NCI-H2196 (cell line): ENCODE data around the gene CHMP1A.

Source experiments
- DNase-seq: peaks from one replicate; lab custom pipeline; 2025; ENCODE audit not compliant: unreplicated experiment; lab: John Stamatoyannopoulos, UW

The CHMP1A gene

DNA sequence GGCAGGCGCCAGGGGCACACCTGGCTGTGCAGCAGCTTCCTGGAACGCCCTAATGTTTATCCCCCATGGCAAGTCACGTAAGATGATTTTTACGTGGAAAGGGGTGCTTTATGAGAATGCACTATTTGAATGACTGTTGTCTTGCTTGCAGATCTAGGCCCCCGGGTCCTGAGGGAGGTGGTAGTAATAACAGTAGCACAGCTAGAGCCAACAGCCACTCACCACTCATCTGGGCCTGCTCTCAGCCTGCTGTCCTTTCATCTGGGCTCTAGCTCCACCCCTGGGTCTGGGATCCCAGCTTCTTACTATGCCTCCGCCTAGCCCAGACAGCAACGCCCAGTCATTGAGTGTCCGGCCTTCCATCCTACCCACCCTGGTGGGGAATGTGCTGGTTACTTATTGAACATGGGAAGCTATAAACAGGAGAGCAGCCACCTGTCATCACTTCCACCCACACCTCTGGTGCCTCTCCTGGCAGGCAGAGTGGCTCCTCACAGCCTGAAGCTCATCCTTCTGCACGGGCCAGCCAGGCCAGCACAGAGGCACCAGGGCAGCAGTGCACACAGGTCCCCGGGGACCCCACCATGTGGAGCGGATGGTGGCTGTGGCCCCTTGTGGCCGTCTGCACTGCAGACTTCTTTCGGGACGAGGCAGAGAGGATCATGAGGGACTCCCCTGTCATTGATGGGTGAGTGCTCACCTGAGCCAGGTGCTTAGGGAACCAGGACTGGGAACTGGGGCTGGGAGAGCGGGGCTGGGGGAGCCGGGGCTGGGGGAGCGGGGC lies 27.5 kb downstream of the CHMP1A start:
- DNase-seq = no peak

DNA sequence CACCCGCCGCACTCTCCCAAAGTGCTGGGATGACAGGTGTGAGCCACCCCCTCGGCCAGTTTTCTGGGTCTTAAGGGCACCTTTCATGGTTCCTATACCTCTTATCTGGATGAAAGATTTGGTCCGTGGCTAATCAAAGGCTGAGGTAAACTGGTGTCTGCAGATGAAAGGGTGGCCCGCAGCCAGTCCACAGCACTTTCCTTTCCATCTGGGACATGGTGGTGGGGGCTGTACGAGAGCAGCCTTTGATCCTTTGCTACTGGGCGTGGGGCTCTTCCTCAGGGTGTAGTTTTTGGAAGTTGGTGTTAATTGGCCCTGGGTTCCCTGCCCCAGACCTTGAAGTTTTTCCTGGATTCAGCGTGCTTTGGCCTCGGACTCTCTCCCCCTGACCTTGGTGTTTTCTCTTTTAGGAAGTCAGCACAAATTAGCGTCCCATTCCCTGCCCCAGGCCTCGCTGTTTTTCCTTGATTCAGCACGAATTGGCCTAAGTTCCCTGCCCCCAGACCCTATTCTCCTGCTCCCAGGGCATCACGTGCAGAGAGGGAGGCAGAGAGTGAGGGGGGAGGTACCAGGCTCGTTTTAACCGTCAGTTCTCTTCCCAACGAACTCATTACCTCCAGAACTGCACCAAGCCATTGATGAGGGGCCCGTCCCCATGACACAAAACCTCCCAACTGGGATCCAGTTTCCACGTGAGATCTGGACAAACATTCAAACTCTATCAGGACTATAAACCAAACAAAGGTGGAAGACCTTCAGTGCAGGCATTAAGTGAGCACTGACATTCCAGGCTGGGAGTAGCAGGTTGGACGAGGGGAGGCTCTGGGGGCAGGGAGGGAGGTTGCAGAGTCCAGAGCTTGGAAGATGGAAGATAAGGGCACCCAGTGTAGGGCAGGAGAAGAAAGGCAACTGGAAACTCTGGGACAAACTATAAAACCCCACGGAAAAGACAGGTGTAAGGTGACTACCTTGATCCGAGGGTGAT lies 32.4 kb downstream of the CHMP1A start:
- DNase-seq = no peak

GRCh38 chr16:89623511-89624261 lies 33.8 kb downstream of the CHMP1A start:
- DNase-seq = no peak

GRCh38 chr16:89621698-89622409 lies 35.7 kb downstream of the CHMP1A start:
- DNase-seq = no peak

DNA sequence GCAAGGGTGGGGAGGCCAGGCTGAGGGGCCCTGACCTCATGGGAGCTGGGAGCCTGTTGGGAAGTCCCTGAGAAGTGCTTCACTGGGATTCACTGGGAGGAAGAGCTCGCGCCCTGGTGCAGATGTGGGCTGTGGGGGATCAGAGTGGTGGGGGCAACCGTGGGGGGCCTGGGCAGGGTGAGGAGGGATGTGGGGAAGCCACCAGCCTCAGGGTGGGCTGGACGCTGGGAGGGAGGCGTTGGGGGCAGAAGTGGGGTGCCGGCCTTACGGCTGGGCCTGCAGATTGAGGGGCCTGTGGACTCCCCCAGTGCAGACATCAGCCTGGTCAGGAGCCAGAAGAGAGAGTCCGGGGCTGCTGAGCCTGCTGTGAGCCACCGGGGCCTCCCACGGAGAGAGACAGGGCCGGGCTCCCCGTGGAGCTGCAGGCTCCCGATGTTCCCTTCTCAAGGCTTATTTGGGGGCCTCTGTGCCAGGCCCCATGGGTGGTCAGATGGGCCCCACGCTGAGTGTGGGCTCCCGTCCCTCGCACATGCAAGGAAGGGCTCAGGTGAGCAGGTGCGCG lies 36.3 kb downstream of the CHMP1A start:
- DNase-seq = no peak

- DNase-seq = no peak
Observed at GRCh38 chr16:89620406-89620841, 37.1 kb downstream of the CHMP1A start.

DNA sequence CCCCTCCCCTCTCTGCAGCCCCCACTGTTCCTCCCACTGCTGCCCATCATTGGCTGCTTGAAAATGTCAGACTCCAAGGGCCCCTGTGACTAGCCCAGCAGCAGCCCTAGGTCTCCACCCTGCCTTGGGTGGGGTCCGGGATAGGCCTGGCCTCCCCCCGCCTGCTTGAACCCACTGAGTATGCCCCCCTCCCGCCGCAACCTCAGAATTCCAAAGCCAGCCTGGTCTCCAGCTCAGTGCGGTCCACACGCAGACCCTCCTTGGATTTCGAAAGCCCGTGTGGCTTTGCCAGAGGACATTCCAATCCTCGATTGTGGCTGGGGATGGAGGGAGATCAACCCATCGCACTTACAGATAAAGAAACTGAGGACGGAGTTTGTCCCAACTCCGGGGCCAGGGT lies 37.7 kb downstream of the CHMP1A start:
- no peak for DNase-seq

DNA sequence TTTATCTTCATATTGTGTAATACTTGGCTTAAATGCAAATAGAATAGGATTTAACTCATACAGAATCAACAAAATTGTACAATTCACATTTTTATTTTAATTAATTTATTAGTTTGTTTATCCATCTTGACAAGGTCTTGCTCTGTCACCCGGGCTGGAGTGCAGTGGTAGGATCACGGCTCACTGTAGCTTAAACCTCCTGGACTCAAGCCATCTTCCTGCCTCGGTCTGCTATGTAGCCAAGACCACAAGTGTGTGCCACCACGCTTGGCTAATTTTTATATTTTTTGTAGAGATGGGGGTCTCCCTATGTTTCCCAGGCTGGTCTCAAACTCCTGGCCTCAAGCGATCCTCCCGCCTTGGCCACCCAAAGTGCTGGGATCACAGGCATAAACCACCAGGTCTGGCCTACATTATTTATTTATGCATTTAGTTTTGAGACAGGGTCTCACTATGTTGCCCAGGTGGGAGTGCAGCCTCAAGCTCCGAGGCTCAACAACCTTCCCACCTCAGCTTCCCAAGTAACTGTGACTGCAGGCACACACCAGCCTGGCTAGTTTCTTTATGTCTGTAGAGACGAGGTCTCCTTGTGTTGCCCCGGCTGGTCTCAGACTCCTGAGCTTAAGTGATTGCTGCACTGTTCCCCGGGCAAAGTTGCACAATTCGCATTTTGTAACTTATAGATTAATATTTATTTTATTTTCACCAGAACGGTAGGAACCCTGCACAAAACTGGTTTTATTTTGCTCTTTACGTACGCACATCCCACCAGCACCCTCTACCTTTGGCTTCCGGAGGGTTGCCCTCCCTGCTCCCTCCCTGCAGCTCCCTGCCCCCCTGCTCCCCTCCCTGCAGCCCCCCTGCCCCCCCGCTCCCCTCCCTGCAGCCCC lies 39.2 kb downstream of the CHMP1A start:
- no peak for DNase-seq

DNA sequence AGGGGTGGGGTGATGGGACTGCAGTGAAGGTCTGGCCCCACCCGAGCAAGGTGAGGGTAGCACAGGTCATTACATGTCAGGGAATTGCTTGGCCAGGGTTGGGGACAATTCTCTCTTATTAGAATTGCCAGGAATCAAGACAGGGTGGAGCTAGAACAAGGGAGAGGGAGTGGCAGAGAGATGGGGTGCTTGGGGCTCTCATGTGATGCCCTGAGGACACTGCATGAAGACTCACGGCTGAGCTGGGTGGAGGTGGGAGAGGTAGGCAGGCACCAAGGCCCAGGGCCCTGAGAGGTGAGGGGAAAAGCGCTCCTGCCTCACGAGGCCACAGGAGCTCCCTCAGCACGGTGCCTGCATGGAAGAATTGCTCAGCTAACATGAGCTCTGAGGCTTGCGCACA lies 40.5 kb downstream of the CHMP1A start:
- DNase-seq = no peak

- no peak for DNase-seq
Observed at GRCh38 chr16:89616623-89617022, 40.9 kb downstream of the CHMP1A start.

DNA sequence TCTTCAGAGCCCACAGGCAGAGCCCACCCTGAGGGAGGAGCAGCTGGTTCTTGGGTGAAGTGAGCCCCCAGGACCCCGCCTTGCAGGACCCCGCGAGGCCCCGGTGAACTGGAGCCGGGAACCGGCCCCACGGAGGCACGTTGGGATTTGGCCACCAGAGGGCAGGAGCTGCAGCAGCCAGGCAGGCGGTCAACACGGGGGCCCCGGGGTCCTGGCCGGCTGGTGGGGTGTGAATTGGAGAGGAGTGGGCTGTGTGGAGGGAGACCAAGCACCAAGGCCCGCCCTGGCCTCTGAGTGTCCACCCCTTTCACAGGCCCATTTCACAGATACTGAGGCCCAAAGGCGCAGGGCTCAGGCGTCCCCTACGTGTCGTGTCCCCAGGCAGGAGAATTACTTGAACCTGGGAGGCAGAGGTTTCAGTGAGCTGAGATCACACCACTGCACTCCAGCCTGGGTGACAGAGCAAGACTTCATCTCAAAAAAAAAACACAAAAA lies 41.9 kb downstream of the CHMP1A start:
- no peak for DNase-seq

DNA sequence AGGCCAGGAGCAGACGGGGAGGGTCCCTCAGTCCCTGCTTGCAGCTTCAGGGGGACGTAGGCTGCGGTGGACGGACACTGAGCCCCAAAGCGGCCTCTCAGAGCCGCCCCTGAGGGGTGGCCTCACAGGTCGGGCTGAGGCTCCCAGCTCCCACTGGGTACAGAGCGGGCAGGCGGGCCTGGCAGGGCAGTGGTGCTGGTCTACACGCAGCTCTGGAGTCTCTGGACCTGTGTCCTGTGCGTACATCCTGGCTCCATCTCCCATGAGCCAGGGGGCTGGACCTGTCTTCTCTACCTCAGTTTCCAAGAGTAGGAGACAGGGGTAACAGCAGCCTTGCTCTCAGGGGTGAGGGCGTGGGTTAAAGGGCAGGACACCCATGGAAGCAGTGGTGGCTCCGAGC lies 42.3 kb downstream of the CHMP1A start:
- no peak for DNase-seq

GRCh38 chr16:89613954-89614459 lies 43.5 kb downstream of the CHMP1A start:
- no peak for DNase-seq

DNA sequence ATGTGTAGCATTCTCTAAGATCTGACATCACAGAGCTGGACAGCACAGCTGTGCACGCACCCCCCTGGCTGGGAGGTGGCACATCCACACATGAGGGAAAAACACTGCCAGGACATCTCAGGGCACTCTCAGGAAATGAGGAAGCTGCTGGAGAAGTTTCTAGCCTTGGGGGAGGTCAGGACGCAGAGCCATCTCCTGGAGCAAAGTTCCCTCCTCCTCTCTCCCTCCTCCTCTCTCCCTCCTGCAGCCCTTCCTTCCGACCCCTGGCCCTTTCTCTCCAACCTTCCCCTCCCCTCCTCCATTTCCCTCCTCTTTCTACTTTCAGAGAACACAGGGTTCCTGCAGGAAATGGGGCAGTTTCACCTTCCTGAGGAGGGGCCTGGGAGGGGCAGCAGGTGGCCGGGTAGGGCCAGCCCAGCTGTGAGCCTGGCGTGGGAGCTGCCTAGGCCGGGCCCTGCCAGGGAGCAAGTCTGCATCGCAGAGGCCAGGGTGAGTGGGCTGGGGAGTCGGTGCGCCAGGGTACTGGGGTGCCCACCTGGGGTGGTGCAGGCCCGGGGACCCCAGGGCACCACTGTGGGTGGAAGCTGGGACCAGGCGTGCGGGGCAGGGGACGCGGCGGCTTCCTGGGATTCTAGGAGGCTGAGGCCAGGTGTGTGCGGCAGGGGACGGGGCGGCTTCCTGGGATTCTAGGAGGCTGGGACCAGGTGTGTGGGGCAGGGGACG lies 44.1 kb downstream of the CHMP1A start, which contains the start of gene DPEP1:
TSS of gene DPEP1 (plus strand) at position 412 of the 723 bp plus-strand sequence. CDS start 16,769 bp downstream, outside the sequence.
- DNase-seq = no peak

GRCh38 chr16:89612415-89613166 lies 44.9 kb downstream of the CHMP1A start:
- no peak for DNase-seq

DNA sequence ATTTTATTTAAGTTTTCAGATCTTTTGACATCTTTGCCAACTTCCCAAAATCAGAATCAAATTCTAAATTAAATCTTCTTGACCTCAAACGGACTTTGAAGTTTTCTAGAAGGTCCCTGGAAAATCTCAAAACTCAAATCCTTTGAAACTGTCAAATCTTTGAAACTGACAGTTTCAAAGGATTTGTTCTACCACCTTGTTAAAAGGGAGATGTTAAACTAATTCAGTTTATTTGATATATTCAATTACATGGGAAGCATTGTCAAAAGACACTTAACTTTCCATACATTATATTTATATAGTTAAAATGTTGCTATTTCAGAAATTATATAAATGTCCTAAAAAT lies 47.4 kb downstream of the CHMP1A start:
- no peak for DNase-seq

DNA sequence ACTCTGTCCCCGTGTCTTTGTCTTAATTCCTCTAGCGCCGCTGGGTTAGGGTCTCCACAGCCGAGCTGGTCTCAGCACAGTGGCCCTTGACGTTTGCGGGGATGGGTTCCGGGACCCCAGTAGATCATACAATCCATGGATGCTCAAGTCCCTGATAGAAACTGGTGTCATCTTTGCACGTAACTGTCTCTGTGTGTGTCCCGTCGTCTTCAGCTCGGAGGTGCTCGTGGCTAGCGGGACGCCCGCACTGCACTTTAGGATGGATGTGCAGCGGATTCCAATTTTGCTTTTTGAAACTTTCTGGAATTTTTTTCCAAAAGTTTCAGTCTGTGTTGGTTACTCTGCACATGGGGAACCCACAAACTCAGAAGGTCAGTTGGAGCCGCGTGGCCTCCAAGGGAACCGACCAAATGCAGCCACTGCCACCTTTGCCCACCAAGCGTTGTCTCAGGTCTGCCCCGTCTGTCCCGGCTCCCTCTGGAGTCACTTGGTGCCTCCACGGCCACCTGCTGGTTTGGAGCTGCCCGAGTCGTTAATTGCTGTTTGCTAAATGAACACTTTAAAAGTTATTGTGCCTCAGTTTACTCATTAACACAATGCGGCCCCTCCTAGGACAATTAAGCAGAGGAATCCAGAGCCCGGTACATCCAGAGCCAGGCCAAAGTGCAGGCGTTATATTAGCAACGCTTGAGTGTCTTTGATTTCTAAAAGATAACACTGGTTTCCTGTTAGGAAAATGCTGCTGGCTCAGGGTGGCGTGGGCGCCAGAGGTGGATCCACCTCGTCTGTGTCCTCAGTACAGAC lies 49.4 kb downstream of the CHMP1A start:
- DNase-seq = no peak
